Spleen (tissue), 7 donors: Measurements from ENCODE around the gene INPP4A.

Experiments used
- CTCF ChIP-seq, 11 experiments: fragments of 200-600 bp in 7 of 11; fragments of 450-650 bp in 4 of 11; sonication (generic) in 4 of 11; IDR thresholded peaks in 8 of 11; conservative IDR thresholded peaks in 3 of 11; 1 replicate in 7 of 11; 2 replicates in 4 of 11; pipeline versions ENCODE4 v1.4.0 to v1.8.0; 2016 to 2021; ENCODE audit warnings: antibody characterized with exemption in 11 of 11, inconsistent platforms in 4 of 11, mild to moderate bottlenecking in 1 of 11
- POLR2AphosphoS5 ChIP-seq, 3 donors: sonication (generic); formaldehyde crosslinking; IDR thresholded peaks; one replicate each; pipeline ENCODE4 v1.5.1; 2017; ENCODE audit warnings: antibody characterized with exemption in 3 of 3
- donor health status: DM: no; HTN: no; CAD: no; lungs with moderate emphysema.
- donor health status: DM: no; HTN: no; CAD: no.
- donor health status: DM: no; HTN: no; CAD: no.

DNA sequence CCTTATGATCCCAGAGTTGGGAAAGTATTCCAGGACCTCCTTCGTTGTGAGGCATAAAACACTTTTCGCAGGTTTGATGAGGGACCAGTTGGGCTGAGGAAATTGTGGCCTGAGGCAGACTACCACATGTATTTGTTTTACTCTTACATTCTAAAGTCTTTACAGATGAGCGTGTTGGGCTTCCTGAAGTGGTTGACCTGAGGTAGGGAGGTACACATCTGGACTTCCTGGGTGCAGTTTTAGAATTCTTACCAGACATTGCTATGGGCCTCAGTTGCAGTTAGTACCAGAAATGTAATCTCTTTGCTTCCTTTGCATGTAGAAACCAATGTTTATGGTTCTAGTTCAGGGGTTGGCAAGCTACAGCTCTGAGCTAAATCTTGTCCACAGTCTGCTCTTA, 114.9 kb downstream of the INPP4A start:
- TF ChIP-seq CTCF (IDR thresholded peaks at IDR 0.05 in 8 of 11, conservative IDR thresholded peaks at IDR 0.05 in 3 of 11) = no peak
- TF ChIP-seq POLR2AphosphoS5 (IDR thresholded peaks at IDR 0.05) = no peak
